IPS-18c (cell line): Measurements from ENCODE around the gene ZFP91.

Source experiments
- H3K4me3 ChIP-seq: 2 replicates; pipeline ENCODE4 v1.7.0; 2013; ENCODE audit warnings: low read depth, mild to moderate bottlenecking, low read length, moderate library complexity; ENCODE audit not compliant: insufficient read depth
- H3K9me3 ChIP-seq: one replicate; pipeline ENCODE4 v1.6.1; 2013; ENCODE audit warnings: mild to moderate bottlenecking, low read length, moderate library complexity; ENCODE audit not compliant: control insufficient read depth, insufficient read depth

ZFP91 gene

GRCh38 chr11:58577555-58578135 is 1.2 kb upstream of the ZFP91 start:
- H3K4me3 ChIP-seq = peak overlapping the region; percentile 99
- H3K9me3 ChIP-seq = no peaks in the 10 kb centered on the region

- H3K9me3 ChIP-seq = no peaks in the 10 kb centered on the region
- peak overlapping the region; percentile 99 for H3K4me3 ChIP-seq
These were observed 678 bp upstream of the ZFP91 start for GRCh38 chr11:58578136-58578634.

- Histone ChIP-seq H3K4me3 (peak overlapping the region; percentile 96), H3K9me3 (no peaks in the 10 kb centered on the region)
These were observed 598 bp downstream of the ZFP91 start for GRCh38 chr11:58579192-58580129.

- peak overlapping the region; percentile 96; the same call in 1 of the 2 replicates for H3K4me3 ChIP-seq
- no peaks in the 10 kb centered on the region for H3K9me3 ChIP-seq
These were observed 1.4 kb downstream of the ZFP91 start for GRCh38 chr11:58580311-58580710.

- no peaks in the 10 kb centered on the region for H3K9me3 ChIP-seq
- H3K4me3 ChIP-seq = no peak overlapping the region
These were observed 3.6 kb downstream of the ZFP91 start for GRCh38 chr11:58582437-58582836.

- Histone ChIP-seq H3K9me3 (no peaks in the 10 kb centered on the region), H3K4me3 (no peak overlapping the region)
These were observed 8.1 kb downstream of the ZFP91 start for GRCh38 chr11:58586998-58587397.

GRCh38 chr11:58591659-58592058 is 12.8 kb downstream of the ZFP91 start:
- Histone ChIP-seq H3K4me3 (no peak overlapping the region), H3K9me3 (no peaks in the 10 kb centered on the region)

- Histone ChIP-seq H3K4me3 (no peak overlapping the region), H3K9me3 (no peaks in the 10 kb centered on the region)
These were observed 14.1 kb downstream of the ZFP91 start for GRCh38 chr11:58592760-58593472.

GRCh38 chr11:58594826-58595225 is 16.0 kb downstream of the ZFP91 start:
- H3K4me3 ChIP-seq = no peak overlapping the region
- H3K9me3 ChIP-seq = no peaks in the 10 kb centered on the region

GRCh38 chr11:58596621-58597020 is 17.8 kb downstream of the ZFP91 start:
- Histone ChIP-seq H3K9me3 (no peaks in the 10 kb centered on the region), H3K4me3 (no peak overlapping the region)

GRCh38 chr11:58597486-58598144 is 18.8 kb downstream of the ZFP91 start:
- Histone ChIP-seq H3K9me3 (no peaks in the 10 kb centered on the region), H3K4me3 (no peak overlapping the region)

- no peak overlapping the region for H3K4me3 ChIP-seq
These were observed 21.6 kb downstream of the ZFP91 start for GRCh38 chr11:58600510-58600909.

GRCh38 chr11:58606930-58607714 is 28.3 kb downstream of the ZFP91 start:
- no peak overlapping the region for H3K4me3 ChIP-seq
- H3K9me3 ChIP-seq = no peaks in the 10 kb centered on the region

More at GRCh38 chr11:58600510-58600909, 21.6 kb downstream of the ZFP91 start:
- H3K9me3 ChIP-seq = no peaks in the 10 kb centered on the region

GRCh38 chr11:58608331-58608730 is 29.5 kb downstream of the ZFP91 start:
- Histone ChIP-seq H3K9me3 (no peaks in the 10 kb centered on the region), H3K4me3 (no peak overlapping the region)

GRCh38 chr11:58609723-58610122 is 30.9 kb downstream of the ZFP91 start:
- Histone ChIP-seq H3K4me3 (no peak overlapping the region), H3K9me3 (no peaks in the 10 kb centered on the region)

GRCh38 chr11:58613228-58613627 is 34.4 kb downstream of the ZFP91 start:
- Histone ChIP-seq H3K4me3 (no peak overlapping the region), H3K9me3 (no peaks in the 10 kb centered on the region)
